ENCODE measurements around the gene FGF11. TPM values are rescaled to one million over a fixed set of nuclear protein-coding genes. Genes with fewer than 3 reads are reported as not detected.

Gene FGF11
- total RNA-seq, 2 donors from 2014 or later, result 1.2 to 1.6 TPM

DNA sequence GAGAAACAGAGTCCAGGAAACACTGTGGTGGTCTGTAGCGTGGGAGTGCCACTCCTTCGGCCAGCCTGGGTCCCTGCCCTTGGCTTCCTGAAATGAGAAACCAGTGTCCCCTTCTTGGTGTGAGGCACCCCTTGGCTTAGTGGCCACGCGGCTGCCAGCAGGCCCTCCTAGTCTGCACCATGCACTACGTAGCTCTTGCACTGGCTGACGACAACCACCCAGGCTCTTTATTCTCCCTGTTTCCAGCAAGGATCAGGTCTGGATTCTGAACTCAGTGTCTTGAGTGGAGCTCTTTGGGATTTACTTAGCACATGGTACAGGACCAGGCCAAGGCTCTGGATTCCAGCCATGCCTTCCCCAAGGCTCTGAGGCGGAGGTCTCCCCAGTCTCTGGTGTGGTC is 11.8 kb upstream of the FGF11 start:
- no peak overlapping the region for H3K9ac ChIP-seq (ENCODE audit: low read depth in 2 of 2, low read length in 2 of 2)
- H3K36me3 ChIP-seq, result no peaks in the 10 kb centered on the region
- intact Hi-C loops (cut with DNase I), result no loop called here
- H3K4me3 ChIP-seq, result no peak overlapping the region
- DNase-seq, result no peak
- no peak overlapping the region for H3K27ac ChIP-seq
- no peaks in the 10 kb centered on the region for H3K4me1 ChIP-seq
- H3K9me3 ChIP-seq, result no peaks in the 10 kb centered on the region
- TF ChIP-seq, protein P1, sequence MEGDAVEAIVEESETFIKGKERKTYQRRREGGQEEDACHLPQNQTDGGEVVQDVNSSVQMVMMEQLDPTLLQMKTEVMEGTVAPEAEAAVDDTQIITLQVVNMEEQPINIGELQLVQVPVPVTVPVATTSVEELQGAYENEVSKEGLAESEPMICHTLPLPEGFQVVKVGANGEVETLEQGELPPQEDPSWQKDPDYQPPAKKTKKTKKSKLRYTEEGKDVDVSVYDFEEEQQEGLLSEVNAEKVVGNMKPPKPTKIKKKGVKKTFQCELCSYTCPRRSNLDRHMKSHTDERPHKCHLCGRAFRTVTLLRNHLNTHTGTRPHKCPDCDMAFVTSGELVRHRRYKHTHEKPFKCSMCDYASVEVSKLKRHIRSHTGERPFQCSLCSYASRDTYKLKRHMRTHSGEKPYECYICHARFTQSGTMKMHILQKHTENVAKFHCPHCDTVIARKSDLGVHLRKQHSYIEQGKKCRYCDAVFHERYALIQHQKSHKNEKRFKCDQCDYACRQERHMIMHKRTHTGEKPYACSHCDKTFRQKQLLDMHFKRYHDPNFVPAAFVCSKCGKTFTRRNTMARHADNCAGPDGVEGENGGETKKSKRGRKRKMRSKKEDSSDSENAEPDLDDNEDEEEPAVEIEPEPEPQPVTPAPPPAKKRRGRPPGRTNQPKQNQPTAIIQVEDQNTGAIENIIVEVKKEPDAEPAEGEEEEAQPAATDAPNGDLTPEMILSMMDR (IDR thresholded peaks at IDR 0.05), result no peak
- H3K27me3 ChIP-seq, result no peaks in the 10 kb centered on the region

DNA sequence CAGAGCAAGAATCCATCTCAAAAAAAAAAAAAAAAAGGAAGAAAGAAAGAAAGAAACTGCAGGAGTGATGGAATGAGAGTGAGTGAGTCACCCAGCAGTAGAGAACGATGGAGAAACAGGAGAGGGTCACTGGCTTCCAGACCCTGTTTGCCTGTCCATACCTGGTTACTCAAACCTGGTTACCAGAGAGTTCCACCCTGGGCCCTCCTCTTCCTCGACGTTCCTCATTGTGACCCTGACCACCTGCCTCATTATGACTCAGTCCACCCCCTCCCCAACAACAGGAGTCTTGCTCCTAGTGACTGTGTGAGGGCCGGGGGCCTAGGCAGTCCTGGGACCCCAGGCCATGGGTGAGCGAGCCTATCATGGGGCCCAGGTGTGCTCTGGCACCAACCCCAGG is 10.8 kb upstream of the FGF11 start, which contains the start of gene SPEM3:
TSS of gene SPEM3 (plus strand) at position 301 of the 400 bp plus-strand sequence. CDS start at position 347, 46 bp downstream.
- H3K27ac ChIP-seq, result no peak within 1 kb of the TSS
- no peaks in the 10 kb centered on the region for H3K4me1 ChIP-seq
- H3K27me3 ChIP-seq, result no peaks in the 10 kb centered on the region
- no peak within 1 kb of the TSS for H3K9ac ChIP-seq (ENCODE audit: low read depth in 2 of 2, low read length in 2 of 2)
- TF ChIP-seq, protein P1 (IDR thresholded peaks at IDR 0.05), result no peak
- H3K9me3 ChIP-seq, result no peaks in the 10 kb centered on the region
- H3K4me3 ChIP-seq, result no peak within 1 kb of the TSS
- H3K36me3 ChIP-seq, result no peaks in the 10 kb centered on the region
- intact Hi-C loops (cut with DNase I), result no loop called here
- no peak for DNase-seq

DNA sequence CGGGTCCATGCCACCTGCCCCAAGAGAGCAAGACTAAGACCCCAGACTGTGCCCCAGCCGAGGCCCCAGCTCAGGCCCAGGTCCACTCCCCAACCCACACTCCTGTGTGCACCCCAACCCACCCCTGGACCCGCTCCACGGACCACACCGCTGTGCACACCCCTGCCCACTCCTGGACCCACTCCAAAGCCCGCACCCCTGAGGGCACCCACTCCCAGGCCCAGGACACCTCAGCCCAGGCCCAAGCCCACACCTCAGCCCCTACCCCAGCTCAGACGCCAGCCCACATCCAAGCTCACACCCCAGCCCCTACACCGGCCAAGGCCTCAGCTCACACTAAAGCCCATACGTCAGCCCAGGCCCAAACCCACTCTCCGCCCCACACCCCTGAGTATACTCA is 9.6 kb upstream of the FGF11 start:
- intact Hi-C loops (cut with DNase I), result loop anchor here (10.0 kb wide), 1 partner anchor 155 kb away; the partner anchor contains the start of gene MPDU1

DNA sequence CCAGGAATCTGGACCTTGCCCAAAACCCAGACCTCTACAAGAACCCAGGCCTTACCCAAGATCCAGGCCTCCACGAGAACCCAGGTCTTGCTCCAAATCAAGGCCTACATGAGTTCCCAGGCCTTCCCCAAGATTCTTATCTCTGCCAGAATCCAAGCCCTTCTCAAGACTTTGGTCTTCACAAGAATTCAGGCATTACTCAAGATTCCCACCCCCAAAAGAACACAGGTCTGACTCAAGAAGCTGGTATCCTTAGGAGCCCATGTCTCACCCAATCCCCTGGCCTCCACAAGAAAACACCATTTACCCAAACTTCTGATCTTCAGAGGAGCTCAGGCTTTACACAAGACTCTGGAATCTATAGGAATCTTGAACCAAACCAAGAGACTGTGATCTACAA is 8.1 kb upstream of the FGF11 start:
- Histone ChIP-seq H3K4me1 (no peaks in the 10 kb centered on the region), H3K36me3 (no peaks in the 10 kb centered on the region), H3K4me3 (no peak overlapping the region), H3K9me3 (no peaks in the 10 kb centered on the region), H3K27ac (no peak overlapping the region), H3K9ac (ENCODE audit: low read depth in 2 of 2, low read length in 2 of 2) (no peak overlapping the region), H3K27me3 (no peaks in the 10 kb centered on the region)
- no peak for DNase-seq
- TF ChIP-seq, protein P1 (IDR thresholded peaks at IDR 0.05), result no peak
- intact Hi-C loops (cut with DNase I), result loop anchor here (10.0 kb wide), 1 partner anchor 154 kb away; the partner anchor contains the start of gene MPDU1

More for the DNA sequence above, 9.6 kb upstream of the FGF11 start:
- Histone ChIP-seq H3K27me3 (no peaks in the 10 kb centered on the region), H3K4me3 (no peak overlapping the region), H3K4me1 (no peaks in the 10 kb centered on the region), H3K9ac (ENCODE audit: low read depth in 2 of 2, low read length in 2 of 2) (no peak overlapping the region), H3K36me3 (no peaks in the 10 kb centered on the region), H3K9me3 (no peaks in the 10 kb centered on the region), H3K27ac (no peak overlapping the region)
- TF ChIP-seq, protein P1 (IDR thresholded peaks at IDR 0.05), result no peak
- DNase-seq, result no peak

DNA sequence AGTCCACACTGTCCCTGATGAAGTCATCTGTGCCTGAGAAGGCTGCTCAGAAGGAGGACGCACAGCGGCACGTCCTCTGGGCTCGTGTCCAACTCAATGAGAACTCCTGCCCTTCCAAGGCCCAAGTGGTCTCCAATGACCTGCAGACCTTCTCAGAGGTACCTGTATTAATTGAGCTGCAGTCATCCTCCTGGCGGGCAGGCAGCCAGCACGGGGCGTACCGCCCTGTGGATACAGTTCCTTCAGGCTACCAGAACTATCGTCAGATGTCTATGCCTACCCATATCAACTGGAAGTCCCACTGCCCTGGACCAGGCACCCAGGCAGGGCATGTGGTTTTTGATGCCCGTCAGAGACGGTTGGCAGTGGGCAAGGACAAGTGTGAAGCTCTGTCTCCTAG is 7.0 kb upstream of the FGF11 start:
- DNase-seq, result no peak
- TF ChIP-seq, protein P1 (IDR thresholded peaks at IDR 0.05), result no peak
- Histone ChIP-seq H3K4me3 (no peak overlapping the region), H3K9ac (ENCODE audit: low read depth in 2 of 2, low read length in 2 of 2) (no peak overlapping the region), H3K4me1 (peaks cover 8% of the 10 kb centered on the region), H3K27me3 (no peaks in the 10 kb centered on the region), H3K36me3 (no peaks in the 10 kb centered on the region), H3K27ac (no peak overlapping the region), H3K9me3 (no peaks in the 10 kb centered on the region)
- intact Hi-C loops (cut with DNase I), result loop anchor here (10.0 kb wide), 1 partner anchor 153 kb away; the partner anchor contains the start of gene MPDU1

Measured in colonic mucosa (tissue), 4 donors.